SK-N-SH treated with all-trans-retinoic acid at 6 μM for 48 hours (cell line): ENCODE data around the gene ULK4.

Experiments used
- CSDC2 ChIP-seq: fragments of 250-450 bp; sonication (Bioruptor Pico); IDR thresholded peaks from 2 replicates; pipeline ENCODE4 v1.5.0; 2020; ENCODE audit warnings: mild to moderate bottlenecking, moderate library complexity
- SNAI2 ChIP-seq: fragments of 250-450 bp; sonication (Bioruptor Pico); IDR thresholded peaks from 2 replicates; pipeline ENCODE4 v1.5.0; 2020; ENCODE audit warnings: mild to moderate bottlenecking, moderate library complexity
- TCF4 ChIP-seq: fragments of 250-450 bp; sonication (Bioruptor Pico); IDR thresholded peaks from 2 replicates; pipeline ENCODE4 v1.8.0; 2021; ENCODE audit warnings: mild to moderate bottlenecking, moderate library complexity, borderline replicate concordance
- ZFP3 ChIP-seq: fragments of 250-450 bp; sonication (Bioruptor Pico); IDR thresholded peaks from 2 replicates; pipeline ENCODE4 v1.5.0; 2020; ENCODE audit warnings: mild to moderate bottlenecking, moderate library complexity
- ZFP30 ChIP-seq: fragments of 450-650 bp; formaldehyde crosslinking; IDR thresholded peaks from 2 replicates; pipeline ENCODE4 v1.5.0; 2022; ENCODE audit warnings: mild to moderate bottlenecking, moderate library complexity
- TF ChIP-seq, protein P1 (sequence below): fragments of 250-450 bp; sonication (Bioruptor Pico); IDR thresholded peaks from 2 replicates; pipeline ENCODE4 v1.8.0; 2020; ENCODE audit warnings: mild to moderate bottlenecking, moderate library complexity, borderline replicate concordance

DNA sequence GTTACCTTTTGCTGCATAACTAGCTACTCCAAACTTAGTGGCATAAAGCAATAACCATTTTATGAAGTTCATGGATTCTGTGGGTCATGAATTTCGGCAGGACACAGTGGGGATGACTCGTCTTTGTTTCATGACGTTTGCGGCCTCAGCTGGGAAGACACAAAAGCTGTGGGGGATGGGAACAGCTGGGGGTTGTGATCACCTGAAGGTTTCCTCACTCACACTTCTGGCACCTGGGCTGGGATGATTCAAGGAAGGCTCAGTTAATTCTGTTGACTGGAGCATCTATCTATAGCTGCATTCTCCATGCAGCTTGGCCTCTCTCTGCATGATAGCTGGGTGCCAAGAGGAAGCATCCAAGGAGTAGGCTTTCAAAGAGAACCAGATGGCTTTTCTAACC lies 332.8 kb downstream of the ULK4 start:
- TF ChIP-seq ZFP3 (no peak), SNAI2 (CRISPR knock-in tag) (no peak), CSDC2 (no peak), TCF4 (CRISPR knock-in tag) (no peak), ZFP30 (CRISPR knock-in tag) (no peak)
- TF ChIP-seq, protein P1, sequence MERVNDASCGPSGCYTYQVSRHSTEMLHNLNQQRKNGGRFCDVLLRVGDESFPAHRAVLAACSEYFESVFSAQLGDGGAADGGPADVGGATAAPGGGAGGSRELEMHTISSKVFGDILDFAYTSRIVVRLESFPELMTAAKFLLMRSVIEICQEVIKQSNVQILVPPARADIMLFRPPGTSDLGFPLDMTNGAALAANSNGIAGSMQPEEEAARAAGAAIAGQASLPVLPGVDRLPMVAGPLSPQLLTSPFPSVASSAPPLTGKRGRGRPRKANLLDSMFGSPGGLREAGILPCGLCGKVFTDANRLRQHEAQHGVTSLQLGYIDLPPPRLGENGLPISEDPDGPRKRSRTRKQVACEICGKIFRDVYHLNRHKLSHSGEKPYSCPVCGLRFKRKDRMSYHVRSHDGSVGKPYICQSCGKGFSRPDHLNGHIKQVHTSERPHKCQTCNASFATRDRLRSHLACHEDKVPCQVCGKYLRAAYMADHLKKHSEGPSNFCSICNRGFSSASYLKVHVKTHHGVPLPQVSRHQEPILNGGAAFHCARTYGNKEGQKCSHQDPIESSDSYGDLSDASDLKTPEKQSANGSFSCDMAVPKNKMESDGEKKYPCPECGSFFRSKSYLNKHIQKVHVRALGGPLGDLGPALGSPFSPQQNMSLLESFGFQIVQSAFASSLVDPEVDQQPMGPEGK (CRISPR knock-in tag): no peak
